Liver (tissue), 3 donors: ENCODE results near the gene PASD1.

ENCODE experiments used
- EGR1 ChIP-seq, 2 donors: IDR thresholded peaks; 2 replicates each; pipeline ENCODE4 v1.6.1; 2016 to 2018; ENCODE audit warnings: antibody characterized with exemption in 2 of 2, low read depth in 2 of 2
- FOXA2 ChIP-seq: IDR thresholded peaks from 2 replicates; pipeline ENCODE4 v1.6.1; 2016; ENCODE audit warnings: antibody characterized with exemption
- GABPA ChIP-seq, 2 donors: IDR thresholded peaks in 1 of 2; conservative IDR thresholded peaks in 1 of 2; 2 replicates each; pipeline ENCODE4 v1.6.1; 2016; ENCODE audit warnings: antibody characterized with exemption in 2 of 2, mild to moderate bottlenecking in 1 of 2, moderate library complexity in 1 of 2
- JUND ChIP-seq, 2 donors: IDR thresholded peaks; 2 replicates each; pipeline ENCODE4 v1.6.1; 2016; ENCODE audit warnings: antibody characterized with exemption in 2 of 2
- NR2F2 ChIP-seq: IDR thresholded peaks from 2 replicates; pipeline ENCODE4 v1.6.1; 2016; ENCODE audit warnings: antibody characterized with exemption
- RAD21 ChIP-seq, 2 donors: IDR thresholded peaks; 2 replicates each; pipeline ENCODE4 v1.6.1; 2016; ENCODE audit warnings: antibody characterized with exemption in 2 of 2, mild to moderate bottlenecking in 2 of 2
- RXRA ChIP-seq, 2 donors: IDR thresholded peaks; 2 replicates each; pipeline ENCODE4 v1.6.1; 2017 to 2018; ENCODE audit warnings: antibody characterized with exemption in 2 of 2, mild to moderate bottlenecking in 1 of 2
- SP1 ChIP-seq: IDR thresholded peaks from 2 replicates; pipeline ENCODE4 v1.6.1; 2018; ENCODE audit warnings: antibody characterized with exemption, mild to moderate bottlenecking
- TAF1 ChIP-seq: conservative IDR thresholded peaks from 2 replicates; pipeline ENCODE4 v1.6.1; 2016; ENCODE audit warnings: antibody characterized with exemption, mild to moderate bottlenecking
- YY1 ChIP-seq: IDR thresholded peaks from 2 replicates; pipeline ENCODE4 v1.6.1; 2016; ENCODE audit warnings: antibody characterized with exemption, mild to moderate bottlenecking
- TF ChIP-seq, protein P1 (sequence below): fragments of 150-350 bp; IDR thresholded peaks from 2 replicates; pipeline ENCODE4 v1.5.1; 2017; ENCODE audit warnings: improper control_type of control experiment, low read depth, low read length; ENCODE audit not compliant: missing input control
- TF ChIP-seq, protein P2 (sequence below): IDR thresholded peaks from 2 replicates; pipeline ENCODE4 v1.6.1; 2016; ENCODE audit warnings: antibody characterized with exemption
- TF ChIP-seq, protein P3 (sequence below): IDR thresholded peaks from 2 replicates; pipeline ENCODE4 v1.6.1; 2016; ENCODE audit warnings: antibody characterized with exemption, mild to moderate bottlenecking
- TF ChIP-seq, protein P4 (sequence below): IDR thresholded peaks from 2 replicates; pipeline ENCODE4 v1.6.1; 2016; ENCODE audit warnings: antibody characterized with exemption
- donor health status: healthy.
- donor health status: healthy.

DNA sequence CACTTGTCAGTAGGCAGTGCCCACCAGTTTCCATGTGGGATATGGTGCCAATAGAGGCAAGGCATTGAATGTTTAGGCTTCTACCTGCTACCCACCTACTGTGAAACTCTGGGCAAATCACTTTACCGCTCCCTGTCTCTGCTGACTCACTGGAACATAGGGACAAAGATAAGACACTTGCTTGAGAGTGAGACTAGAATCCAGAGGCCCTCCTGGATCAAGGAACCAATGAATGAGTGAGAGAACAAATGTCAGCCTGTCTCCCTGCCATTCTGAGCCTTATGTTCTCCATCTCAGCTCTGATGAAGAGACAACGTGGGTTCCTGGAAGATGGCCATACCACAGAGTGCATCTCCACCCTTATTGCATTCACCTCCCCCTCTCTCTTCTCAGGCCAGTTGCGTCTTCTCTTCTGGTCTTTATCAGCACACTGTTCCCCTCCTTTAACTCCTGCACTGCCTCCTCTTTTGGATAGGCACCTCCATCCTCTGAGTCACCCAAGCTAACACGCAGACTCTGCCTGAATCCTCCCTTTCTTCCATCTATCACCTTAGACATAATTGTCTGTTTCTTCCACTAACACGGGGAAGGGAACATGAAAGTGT, 116.4 kb downstream of the PASD1 start:
- TF ChIP-seq, protein P1, sequence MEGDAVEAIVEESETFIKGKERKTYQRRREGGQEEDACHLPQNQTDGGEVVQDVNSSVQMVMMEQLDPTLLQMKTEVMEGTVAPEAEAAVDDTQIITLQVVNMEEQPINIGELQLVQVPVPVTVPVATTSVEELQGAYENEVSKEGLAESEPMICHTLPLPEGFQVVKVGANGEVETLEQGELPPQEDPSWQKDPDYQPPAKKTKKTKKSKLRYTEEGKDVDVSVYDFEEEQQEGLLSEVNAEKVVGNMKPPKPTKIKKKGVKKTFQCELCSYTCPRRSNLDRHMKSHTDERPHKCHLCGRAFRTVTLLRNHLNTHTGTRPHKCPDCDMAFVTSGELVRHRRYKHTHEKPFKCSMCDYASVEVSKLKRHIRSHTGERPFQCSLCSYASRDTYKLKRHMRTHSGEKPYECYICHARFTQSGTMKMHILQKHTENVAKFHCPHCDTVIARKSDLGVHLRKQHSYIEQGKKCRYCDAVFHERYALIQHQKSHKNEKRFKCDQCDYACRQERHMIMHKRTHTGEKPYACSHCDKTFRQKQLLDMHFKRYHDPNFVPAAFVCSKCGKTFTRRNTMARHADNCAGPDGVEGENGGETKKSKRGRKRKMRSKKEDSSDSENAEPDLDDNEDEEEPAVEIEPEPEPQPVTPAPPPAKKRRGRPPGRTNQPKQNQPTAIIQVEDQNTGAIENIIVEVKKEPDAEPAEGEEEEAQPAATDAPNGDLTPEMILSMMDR: no peak
- TF ChIP-seq, protein P2, sequence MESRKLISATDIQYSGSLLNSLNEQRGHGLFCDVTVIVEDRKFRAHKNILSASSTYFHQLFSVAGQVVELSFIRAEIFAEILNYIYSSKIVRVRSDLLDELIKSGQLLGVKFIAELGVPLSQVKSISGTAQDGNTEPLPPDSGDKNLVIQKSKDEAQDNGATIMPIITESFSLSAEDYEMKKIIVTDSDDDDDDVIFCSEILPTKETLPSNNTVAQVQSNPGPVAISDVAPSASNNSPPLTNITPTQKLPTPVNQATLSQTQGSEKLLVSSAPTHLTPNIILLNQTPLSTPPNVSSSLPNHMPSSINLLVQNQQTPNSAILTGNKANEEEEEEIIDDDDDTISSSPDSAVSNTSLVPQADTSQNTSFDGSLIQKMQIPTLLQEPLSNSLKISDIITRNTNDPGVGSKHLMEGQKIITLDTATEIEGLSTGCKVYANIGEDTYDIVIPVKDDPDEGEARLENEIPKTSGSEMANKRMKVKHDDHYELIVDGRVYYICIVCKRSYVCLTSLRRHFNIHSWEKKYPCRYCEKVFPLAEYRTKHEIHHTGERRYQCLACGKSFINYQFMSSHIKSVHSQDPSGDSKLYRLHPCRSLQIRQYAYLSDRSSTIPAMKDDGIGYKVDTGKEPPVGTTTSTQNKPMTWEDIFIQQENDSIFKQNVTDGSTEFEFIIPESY: no peak
- TF ChIP-seq TAF1: no peak
- TF ChIP-seq, protein P3, sequence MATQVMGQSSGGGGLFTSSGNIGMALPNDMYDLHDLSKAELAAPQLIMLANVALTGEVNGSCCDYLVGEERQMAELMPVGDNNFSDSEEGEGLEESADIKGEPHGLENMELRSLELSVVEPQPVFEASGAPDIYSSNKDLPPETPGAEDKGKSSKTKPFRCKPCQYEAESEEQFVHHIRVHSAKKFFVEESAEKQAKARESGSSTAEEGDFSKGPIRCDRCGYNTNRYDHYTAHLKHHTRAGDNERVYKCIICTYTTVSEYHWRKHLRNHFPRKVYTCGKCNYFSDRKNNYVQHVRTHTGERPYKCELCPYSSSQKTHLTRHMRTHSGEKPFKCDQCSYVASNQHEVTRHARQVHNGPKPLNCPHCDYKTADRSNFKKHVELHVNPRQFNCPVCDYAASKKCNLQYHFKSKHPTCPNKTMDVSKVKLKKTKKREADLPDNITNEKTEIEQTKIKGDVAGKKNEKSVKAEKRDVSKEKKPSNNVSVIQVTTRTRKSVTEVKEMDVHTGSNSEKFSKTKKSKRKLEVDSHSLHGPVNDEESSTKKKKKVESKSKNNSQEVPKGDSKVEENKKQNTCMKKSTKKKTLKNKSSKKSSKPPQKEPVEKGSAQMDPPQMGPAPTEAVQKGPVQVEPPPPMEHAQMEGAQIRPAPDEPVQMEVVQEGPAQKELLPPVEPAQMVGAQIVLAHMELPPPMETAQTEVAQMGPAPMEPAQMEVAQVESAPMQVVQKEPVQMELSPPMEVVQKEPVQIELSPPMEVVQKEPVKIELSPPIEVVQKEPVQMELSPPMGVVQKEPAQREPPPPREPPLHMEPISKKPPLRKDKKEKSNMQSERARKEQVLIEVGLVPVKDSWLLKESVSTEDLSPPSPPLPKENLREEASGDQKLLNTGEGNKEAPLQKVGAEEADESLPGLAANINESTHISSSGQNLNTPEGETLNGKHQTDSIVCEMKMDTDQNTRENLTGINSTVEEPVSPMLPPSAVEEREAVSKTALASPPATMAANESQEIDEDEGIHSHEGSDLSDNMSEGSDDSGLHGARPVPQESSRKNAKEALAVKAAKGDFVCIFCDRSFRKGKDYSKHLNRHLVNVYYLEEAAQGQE: no peak
- TF ChIP-seq FOXA2: no peak
- TF ChIP-seq JUND (IDR thresholded peaks at IDR 0.05): no peak
- TF ChIP-seq RXRA (IDR thresholded peaks at IDR 0.05): no peak
- TF ChIP-seq YY1: no peak
- TF ChIP-seq GABPA (IDR thresholded peaks at IDR 0.05 in 1 of 2, conservative IDR thresholded peaks at IDR 0.05 in 1 of 2): no peak
- TF ChIP-seq, protein P4, sequence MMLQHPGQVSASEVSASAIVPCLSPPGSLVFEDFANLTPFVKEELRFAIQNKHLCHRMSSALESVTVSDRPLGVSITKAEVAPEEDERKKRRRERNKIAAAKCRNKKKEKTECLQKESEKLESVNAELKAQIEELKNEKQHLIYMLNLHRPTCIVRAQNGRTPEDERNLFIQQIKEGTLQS: no peak
- TF ChIP-seq SP1: no peak
- no peak for TF ChIP-seq EGR1 (IDR thresholded peaks at IDR 0.05; ENCODE audit: low read depth in 2 of 2)
- TF ChIP-seq NR2F2: no peak
- TF ChIP-seq RAD21 (IDR thresholded peaks at IDR 0.05): no peak
